Measurements from ENCODE around the gene L2HGDH.

GRCh38 chr14:50335389-50335788 lies 23.4 kb upstream of the L2HGDH start:
- TF ChIP-seq CTCF (conservative IDR thresholded peaks at IDR 0.05): no peak
- TF ChIP-seq ZFX (IDR thresholded peaks at IDR 0.05): no peak
